NCI-H748 (cell line): ENCODE results near the gene DCST2.
A peak's percentile ranks its signal among the peaks of the same experiment; 100 is the strongest.

Experiments used
- DNase-seq: peaks from one replicate; lab custom pipeline; 2025; ENCODE audit not compliant: unreplicated experiment; lab: John Stamatoyannopoulos, UW

Gene DCST2

DNA sequence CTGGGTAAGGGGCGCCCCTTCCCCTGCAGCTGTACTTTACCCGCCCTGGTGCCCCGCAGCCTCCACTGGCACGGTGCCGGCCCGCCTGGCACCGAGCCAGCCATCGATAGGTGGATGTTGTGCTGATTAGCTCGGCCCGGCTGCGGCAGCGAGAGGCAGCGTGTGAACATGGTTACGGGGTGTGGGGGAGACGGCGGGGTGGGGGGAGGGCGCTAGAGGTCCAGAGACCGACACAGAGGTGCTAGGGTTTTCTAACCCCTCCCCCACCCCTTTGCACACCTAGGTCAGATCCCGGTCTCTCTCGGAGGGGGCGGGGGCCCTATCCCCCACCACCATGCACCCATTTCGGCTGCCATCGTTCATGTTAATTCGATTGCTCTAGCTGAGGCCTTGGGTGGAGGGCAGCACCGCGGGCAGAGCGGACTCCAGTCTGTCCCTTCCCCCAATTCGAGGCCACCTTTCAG is 36.6 kb upstream of the DCST2 start:
- peak; percentile 78 for DNase-seq

DNA sequence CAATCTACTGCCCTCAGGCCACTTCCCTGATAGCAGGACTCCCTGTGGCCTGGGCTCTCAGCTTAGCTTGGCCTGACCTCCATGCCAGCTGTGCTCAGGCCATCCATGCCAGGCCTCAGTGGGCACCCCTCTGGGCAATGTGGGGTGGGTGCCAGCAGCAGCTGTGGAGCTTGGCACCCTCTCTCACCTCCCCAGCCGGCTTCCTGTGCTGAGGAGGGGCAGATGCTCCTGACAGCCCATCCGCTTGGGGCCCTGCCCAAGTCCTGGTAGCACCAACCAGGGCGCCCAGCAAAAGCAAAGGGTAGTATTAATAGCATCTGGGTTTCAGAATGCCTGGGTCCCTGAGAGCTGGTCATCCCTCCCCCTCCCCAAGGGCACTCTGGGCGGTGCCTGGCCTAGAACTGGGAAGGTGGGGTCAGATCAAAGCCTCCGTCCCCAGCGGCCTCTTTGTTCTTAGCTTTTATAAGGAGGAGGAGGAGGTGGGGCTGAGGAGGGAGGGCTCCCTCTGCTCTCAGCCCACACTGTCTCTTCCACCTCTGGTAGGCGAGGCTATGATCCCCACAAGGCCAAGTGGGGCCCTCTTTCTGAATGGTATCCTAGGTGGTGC is 36.1 kb upstream of the DCST2 start:
- peak; percentile 78 for DNase-seq

DNA sequence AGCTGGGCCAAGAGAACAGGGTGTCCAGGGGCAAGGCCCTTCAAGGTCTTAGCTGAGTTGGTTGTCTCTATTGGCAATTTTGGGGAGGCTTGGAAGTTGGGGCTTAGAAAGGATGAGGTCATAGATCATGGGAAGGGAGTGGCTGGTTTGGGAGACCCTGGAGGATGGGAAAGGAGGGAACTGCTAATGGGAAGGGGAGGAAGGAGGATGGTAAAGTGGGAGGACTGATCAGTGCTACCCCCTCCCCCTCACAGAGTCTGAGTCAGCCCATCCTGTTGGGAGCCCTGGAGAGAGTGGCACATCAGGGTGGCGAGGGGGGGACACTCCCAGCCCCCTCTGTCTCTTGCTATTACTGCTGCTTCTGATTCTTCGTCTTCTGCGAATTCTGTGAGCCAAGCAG is 35.0 kb upstream of the DCST2 start:
- DNase-seq, result no peak

DNA sequence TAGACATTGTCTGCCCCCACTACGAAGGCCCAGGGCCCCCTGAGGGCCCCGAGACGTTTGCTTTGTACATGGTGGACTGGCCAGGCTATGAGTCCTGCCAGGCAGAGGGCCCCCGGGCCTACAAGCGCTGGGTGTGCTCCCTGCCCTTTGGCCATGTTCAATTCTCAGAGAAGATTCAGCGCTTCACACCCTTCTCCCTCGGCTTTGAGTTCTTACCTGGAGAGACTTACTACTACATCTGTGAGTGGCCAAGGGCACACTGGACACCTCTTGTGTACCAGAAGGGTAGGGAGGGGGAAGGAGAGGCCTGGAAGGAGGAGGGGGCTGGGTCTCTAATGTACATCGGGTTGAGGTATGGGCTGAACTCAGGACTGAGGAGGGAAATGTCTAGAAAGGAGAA is 33.2 kb upstream of the DCST2 start:
- no peak for DNase-seq

DNA sequence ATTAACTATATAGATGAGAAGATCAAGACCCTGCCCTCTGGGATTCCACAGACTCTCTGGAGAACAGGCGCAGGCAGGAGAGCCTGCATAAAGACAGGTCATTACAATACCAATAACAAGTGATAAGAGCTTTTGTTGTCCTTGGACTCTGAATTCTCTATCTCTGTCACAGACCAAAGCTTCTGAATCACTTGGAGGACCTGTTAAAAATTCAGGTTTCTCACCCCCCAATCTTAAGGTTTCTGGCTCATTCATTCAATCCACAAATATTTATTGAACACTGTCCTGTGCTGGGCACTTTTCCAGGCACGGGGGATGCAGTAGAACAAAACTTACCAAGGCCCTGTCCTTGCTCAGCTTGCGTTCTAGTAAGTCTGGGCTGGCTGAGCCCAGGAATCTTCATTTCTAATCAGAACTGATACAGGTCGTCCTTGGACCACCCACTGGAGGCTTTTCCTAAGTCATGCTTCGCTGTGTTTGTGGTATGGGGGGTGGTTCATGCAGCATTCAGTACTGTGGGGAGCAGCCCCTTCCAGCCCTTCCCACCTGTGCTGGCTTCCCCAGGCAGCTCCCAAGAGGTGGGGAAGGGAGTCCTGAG is 31.4 kb upstream of the DCST2 start:
- DNase-seq, result no peak

DNA sequence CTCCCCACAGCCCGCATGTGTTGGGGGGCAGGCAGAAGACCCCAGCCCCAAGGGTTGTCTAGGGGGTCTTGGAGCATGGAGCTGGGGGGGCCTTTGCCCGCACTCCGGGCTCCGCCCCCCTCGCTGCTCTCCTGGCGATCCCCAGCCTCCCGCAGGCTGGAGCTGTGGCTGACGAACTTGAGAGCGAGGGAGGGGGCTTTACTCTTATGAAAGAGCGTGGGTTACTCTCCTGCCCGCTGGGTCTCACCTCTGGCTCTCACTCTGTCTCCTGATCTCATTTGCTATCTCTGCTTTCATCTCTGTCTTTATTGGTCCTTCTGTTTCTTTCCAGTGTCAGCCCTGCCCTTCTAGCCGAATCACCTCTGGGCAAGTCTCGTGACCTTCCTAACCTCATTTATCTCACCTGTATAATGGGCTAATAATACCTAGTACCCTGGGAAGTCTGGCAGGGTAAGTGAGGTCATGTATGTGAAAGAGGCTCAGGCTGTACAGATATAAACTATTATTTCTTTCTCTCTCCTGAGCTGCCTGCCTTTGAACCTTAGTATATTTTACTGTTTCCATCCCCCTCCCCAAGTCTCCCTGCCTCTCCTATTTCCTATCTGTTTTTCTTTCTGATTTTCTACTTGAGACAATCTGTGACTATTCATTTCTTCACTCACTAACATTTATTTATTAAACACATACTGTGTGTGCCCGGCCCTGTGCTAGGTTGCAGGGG is 30.7 kb upstream of the DCST2 start:
- peak; percentile 66 for DNase-seq

DNA sequence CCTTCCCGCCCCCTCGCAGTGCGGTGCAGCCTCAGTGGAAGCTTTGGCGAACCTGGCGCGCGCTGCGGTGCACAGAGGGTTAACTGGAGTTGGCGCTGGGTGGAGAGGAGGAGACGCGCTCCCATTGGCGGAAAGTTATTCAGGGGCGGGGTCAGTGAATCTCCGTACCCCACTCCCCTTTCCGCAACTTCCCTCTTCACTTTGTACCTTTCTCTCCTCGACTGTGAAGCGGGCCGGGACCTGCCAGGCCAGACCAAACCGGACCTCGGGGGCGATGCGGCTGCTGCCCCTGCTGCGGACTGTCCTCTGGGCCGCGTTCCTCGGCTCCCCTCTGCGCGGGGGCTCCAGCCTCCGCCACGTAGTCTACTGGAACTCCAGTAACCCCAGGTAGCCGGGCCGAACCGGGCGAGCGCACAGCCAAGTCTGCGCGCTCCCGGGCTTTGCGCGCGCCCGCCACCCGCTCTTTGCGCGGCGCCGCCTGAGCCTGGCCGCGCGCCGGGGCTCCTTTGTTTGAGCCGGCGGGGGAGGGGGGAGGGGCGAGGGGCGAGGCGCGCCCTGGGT is 30.0 kb upstream of the DCST2 start, which contains the start of gene EFNA4:
Gene EFNA4 (plus strand): TSS at position 191 of the 561 bp plus-strand sequence. CDS start 84 bp downstream, at position 275.
- peak; percentile 81 for DNase-seq

DNA sequence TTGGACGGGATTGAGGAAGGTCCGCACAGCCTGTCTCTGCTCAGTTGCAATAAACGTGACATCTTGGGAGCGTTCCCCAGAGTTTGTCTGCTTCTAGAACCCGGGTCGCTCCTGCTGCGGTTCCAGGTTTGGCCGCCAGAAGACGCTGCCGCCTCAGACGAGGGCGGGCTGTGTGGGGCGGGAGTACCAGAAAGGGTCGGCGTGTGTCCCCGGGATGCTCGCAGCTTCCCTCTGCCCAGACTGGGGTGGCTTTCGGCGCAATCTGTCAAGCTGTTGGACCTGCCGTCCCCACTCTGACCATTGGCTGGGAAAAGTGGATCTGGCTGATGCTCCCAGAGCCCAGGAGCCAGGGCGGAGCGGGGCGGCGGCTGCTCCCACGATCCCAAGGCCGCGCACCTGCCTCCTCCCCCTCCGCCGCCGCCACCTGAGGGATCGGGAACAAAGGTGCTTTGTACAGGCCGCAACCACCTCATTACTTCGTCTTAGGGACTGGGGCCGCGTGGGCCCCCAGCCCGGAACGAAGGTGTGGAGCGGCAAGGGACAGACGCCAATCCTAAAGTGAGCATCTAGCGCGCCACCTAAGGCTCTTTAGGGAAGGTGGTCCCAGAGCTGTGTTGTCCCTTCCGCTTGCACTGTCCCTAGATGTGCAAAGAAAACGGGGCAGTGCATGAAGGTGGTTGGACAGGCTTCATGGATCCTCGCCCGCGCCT is 29.3 kb upstream of the DCST2 start:
- DNase-seq, result peak; percentile 84

DNA sequence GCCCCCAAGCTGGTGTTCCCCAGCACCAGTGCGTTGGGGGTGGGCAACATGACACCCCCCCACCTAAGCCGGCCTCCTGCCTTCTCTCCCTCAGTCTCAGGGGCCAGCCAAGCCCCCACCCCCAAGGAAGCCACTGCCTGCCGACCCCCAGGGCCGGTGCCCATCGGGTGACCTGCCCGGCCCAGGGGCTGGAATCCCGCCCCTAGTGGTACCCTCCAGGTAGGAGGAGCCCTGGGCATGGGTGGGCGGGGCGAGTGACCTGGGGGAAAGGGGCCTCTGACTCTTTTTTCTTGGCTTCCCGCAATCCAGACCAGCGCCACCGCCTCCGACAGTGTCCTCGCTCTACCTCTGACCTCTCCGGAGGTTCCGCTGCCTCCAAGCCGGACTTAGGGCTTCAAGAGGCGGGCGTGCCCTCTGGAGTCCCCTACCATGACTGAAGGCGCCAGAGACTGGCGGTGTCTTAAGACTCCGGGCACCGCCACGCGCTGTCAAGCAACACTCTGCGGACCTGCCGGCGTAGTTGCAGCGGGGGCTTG is 28.6 kb upstream of the DCST2 start:
- peak; percentile 68 for DNase-seq

- peak; percentile 94 for DNase-seq
These were observed 28.0 kb upstream of the DCST2 start for GRCh38 chr1:155061381-155062150.

- no peak for DNase-seq
These were observed 27.2 kb upstream of the DCST2 start for GRCh38 chr1:155060736-155061135.

DNA sequence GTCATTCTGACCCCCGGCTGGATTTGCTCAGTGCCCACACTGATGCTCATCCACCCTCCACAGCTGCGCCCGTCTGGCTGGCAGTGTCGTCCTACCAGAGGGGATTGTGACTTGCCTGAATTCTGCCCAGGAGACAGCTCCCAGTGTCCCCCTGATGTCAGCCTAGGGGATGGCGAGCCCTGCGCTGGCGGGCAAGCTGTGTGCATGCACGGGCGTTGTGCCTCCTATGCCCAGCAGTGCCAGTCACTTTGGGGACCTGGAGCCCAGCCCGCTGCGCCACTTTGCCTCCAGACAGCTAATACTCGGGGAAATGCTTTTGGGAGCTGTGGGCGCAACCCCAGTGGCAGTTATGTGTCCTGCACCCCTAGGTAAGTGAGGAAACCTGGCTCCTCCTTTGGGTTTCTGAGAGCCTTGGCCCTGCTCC is 24.2 kb upstream of the DCST2 start:
- DNase-seq, result no peak

DNA sequence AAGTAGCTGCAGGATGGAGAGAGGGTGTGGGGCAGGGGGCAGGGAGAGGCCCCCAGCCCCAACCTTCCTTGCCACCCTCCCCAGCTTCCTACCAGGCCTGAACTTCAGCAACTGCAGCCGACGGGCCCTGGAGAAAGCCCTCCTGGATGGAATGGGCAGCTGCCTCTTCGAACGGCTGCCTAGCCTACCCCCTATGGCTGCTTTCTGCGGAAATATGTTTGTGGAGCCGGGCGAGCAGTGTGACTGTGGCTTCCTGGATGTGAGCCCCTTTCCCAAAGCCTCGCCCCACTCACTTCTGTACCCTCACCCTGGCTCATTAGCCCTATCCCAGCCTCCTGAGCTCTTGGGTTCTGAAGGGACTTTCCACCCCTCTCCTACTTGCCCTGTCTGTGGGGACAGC is 23.5 kb upstream of the DCST2 start:
- no peak for DNase-seq

GRCh38 chr1:155053531-155054105 is 20.0 kb upstream of the DCST2 start:
- no peak for DNase-seq

- DNase-seq, result peak; percentile 39
These were observed 19.1 kb upstream of the DCST2 start for GRCh38 chr1:155052439-155053395.

DNA sequence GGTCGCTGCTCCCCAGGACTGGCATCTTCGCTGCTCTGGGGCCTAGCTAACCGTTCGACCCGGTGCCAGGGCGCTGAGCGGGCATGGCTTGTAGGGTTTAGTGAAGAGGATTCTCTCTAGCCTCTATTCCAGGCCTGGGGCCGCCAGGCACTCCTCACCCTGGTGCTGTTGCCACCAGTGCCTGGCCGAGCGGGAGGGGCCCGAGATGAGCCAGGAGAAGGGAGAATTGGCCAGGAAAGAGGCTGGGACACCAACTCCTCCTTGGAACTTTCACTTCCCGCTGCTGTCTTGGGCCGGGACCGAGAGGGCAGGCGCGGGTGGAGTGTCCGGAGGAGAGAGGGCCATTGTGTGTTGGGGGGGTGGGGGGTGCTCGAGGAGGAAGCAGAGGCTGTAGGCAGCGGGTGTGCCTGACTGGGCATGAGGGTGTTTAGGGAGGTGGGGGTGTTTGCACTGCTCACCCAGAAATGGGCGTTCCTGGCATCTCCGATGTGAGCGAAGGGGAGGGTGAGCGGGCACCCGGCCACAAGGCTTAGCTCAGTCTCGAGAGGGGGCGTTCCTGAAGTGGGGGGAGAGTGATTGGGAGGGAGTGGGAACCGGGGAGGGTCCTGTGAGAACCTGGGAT is 18.3 kb upstream of the DCST2 start:
- DNase-seq, result peak; percentile 52

- DNase-seq, result no peak
These were observed 17.8 kb upstream of the DCST2 start for GRCh38 chr1:155051342-155051776.
